OCI-LY7 (cell line): ENCODE measurements around the gene AKR1E2.

ENCODE experiments used
- CTCF ChIP-seq: fragments of 200-600 bp; sonication (generic); conservative IDR thresholded peaks from 2 replicates; pipeline ENCODE4 v1.5.1; 2014; ENCODE audit warnings: mild to moderate bottlenecking, antibody characterized with exemption, low read length, moderate library complexity, mixed read lengths
- EZH2phosphoT487 ChIP-seq: fragments of 200-600 bp; sonication (generic); IDR thresholded peaks from 2 replicates; pipeline ENCODE4 v1.6.1; 2018; ENCODE audit warnings: low read depth, borderline replicate concordance, mild to moderate bottlenecking, mixed run types, antibody characterized with exemption, low read length, moderate library complexity, mixed read lengths

DNA sequence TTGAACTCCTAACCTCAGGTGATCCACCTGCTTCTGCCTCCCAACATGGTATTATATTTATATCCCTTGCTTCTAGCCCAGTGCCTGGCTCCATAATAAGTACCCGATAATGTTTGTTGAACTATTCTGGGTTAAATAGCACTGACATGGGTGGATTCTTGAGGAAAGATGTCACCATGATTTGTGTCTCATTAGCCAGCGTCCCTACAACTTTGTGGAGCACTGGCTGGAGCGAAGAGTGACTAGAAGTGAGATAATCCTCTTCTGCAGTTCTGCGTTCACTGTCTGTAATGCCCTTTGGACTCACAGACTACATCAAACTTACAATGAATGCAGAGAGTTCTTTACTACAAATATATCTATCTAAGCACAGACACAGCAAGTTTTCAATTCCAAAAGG, 16.9 kb upstream of the AKR1E2 start:
- TF ChIP-seq CTCF (no peak), EZH2phosphoT487 (no peak)
